ENCODE results near the gene CBL. TPM values are rescaled to one million over a fixed set of nuclear protein-coding genes. Genes with fewer than 3 reads are reported as not detected.

Gene CBL
- total and polyA plus RNA-seq, 2 experiments from 2014 or later, result 31.6 to 67.6 TPM

DNA sequence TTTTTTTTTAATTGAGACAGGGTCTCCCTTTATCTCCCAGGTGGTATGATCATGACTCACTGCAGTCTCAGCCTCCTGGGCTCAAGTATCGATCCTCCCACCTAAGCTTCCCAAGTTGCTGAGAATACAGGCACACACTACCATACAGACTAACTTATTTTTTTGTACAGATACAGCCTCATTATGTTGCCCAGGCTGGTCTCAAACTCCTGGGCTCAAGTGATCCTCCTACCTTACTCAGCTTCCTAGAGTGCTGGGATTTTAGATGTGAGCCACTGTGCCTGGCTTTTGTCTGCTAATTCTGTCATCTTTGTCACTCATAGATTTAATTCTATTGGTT lies 43.5 kb downstream of the CBL start:
- Mint-ChIP-seq H3K9me3 (no peaks in the 10 kb centered on the region), H3K36me3 (ENCODE audit: low read depth) (peaks cover 28% of the 10 kb centered on the region), H3K4me3 (no peak overlapping the region), H3K27ac (no peak overlapping the region), H3K4me1 (no peaks in the 10 kb centered on the region), H3K27me3 (ENCODE audit: insufficient read depth, low read depth, poor library complexity) (peaks cover 2% of the 10 kb centered on the region)
- no peak overlapping the region for H2AFZ ChIP-seq
- H4K20me1 ChIP-seq (replicated peaks; ENCODE audit: insufficient read depth), result peaks cover 22% of the 10 kb centered on the region
- DNase-seq (ENCODE audit: low spot score), result no peak
- TF ChIP-seq JUNB (IDR thresholded peaks at IDR 0.05; ENCODE audit: unreplicated experiment) (no peak), ZNF114 (CRISPR knock-in tag; IDR thresholded peaks at IDR 0.05) (no peak)
- ATAC-seq, result no peak
- H3K4me3 ChIP-seq, result no peak overlapping the region
- H3K36me3 ChIP-seq (ENCODE audit: insufficient read depth), result no peaks in the 10 kb centered on the region
- H3K79me2 ChIP-seq (replicated peaks; ENCODE audit: insufficient read depth), result peaks cover 92% of the 10 kb centered on the region
- no peaks in the 10 kb centered on the region for H3K27me3 ChIP-seq (ENCODE audit: insufficient read depth)
- no peaks in the 10 kb centered on the region for H3K4me1 ChIP-seq (ENCODE audit: insufficient read depth)
- H3K4me2 ChIP-seq, result no peak overlapping the region
- no peak overlapping the region for H3K27ac ChIP-seq (ENCODE audit: low read depth)
- H3K9me2 ChIP-seq (ENCODE audit: insufficient read depth), result no peaks in the 10 kb centered on the region
- H3F3A ChIP-seq (replicated peaks; ENCODE audit: low read depth), result no peaks in the 10 kb centered on the region

DNA sequence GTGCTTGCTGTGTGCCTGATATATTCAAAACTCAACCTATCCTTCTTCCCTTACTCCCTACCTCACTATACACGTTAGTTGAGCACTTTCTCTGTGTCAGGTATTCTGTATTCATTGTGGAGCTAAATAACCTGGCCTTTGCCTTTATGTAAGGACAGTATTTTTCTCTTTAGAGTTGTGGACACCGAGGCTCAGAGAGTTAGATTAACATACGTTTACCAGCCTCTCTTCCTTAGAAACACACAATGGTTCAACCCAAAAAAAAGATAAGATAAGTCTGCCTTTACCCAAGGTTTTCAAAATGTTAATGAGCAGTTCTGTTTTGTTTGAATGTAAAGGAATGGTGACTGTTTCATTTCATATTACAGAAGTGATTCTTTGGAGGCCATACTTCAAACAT lies 45.0 kb downstream of the CBL start:
- no peak overlapping the region for H3K27ac ChIP-seq (ENCODE audit: low read depth)

DNA sequence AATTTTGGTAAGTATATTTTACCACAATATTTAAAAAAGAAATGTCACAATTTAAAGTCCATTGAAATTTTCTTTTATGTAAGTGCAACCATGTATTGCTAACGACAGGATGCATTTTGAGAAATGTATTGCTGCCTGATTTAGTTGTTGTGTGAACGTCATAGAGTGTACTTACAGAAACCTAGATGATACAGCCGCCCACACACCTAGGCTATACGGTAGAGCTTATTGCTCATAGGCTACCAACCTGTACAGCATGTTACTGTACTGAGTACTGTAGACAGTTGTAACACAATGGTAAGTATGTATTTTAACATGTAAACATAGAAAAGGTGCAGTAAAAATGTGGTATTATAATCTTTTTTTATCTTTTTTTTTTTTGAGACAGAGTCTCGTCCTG lies 48.1 kb downstream of the CBL start:
- ATAC-seq (no peak), DNase-seq (ENCODE audit: low spot score) (no peak)
- no peaks in the 10 kb centered on the region for H3F3A ChIP-seq (replicated peaks; ENCODE audit: low read depth)
- no peak overlapping the region for H2AFZ ChIP-seq
- H3K4me1 ChIP-seq (ENCODE audit: insufficient read depth), result peaks cover 20% of the 10 kb centered on the region
- H3K36me3 Mint-ChIP-seq (ENCODE audit: low read depth), result peaks cover 22% of the 10 kb centered on the region
- H3K27me3 ChIP-seq (ENCODE audit: insufficient read depth), result no peaks in the 10 kb centered on the region
- H3K4me3 Mint-ChIP-seq, result no peak overlapping the region
- H3K9me3 Mint-ChIP-seq, result no peaks in the 10 kb centered on the region
- peaks cover 92% of the 10 kb centered on the region for H3K79me2 ChIP-seq (replicated peaks; ENCODE audit: insufficient read depth)
- H3K4me1 Mint-ChIP-seq, result peaks cover 21% of the 10 kb centered on the region
- H3K27ac Mint-ChIP-seq, result no peak overlapping the region
- peaks cover 2% of the 10 kb centered on the region for H3K27me3 Mint-ChIP-seq (ENCODE audit: insufficient read depth, low read depth, poor library complexity)
- H4K20me1 ChIP-seq (replicated peaks; ENCODE audit: insufficient read depth), result peaks cover 34% of the 10 kb centered on the region
- no peaks in the 10 kb centered on the region for H3K9me2 ChIP-seq (ENCODE audit: insufficient read depth)
- no peak overlapping the region for H3K4me2 ChIP-seq
- H3K36me3 ChIP-seq (ENCODE audit: insufficient read depth), result no peaks in the 10 kb centered on the region
- H3K4me3 ChIP-seq, result no peak overlapping the region
- H3K27ac ChIP-seq (ENCODE audit: low read depth), result no peak overlapping the region
- TF ChIP-seq ZNF331 (CRISPR knock-in tag; IDR thresholded peaks at IDR 0.05; ENCODE audit: low read depth) (no peak), JUNB (IDR thresholded peaks at IDR 0.05; ENCODE audit: unreplicated experiment) (no peak)
- TF ChIP-seq, protein P1, sequence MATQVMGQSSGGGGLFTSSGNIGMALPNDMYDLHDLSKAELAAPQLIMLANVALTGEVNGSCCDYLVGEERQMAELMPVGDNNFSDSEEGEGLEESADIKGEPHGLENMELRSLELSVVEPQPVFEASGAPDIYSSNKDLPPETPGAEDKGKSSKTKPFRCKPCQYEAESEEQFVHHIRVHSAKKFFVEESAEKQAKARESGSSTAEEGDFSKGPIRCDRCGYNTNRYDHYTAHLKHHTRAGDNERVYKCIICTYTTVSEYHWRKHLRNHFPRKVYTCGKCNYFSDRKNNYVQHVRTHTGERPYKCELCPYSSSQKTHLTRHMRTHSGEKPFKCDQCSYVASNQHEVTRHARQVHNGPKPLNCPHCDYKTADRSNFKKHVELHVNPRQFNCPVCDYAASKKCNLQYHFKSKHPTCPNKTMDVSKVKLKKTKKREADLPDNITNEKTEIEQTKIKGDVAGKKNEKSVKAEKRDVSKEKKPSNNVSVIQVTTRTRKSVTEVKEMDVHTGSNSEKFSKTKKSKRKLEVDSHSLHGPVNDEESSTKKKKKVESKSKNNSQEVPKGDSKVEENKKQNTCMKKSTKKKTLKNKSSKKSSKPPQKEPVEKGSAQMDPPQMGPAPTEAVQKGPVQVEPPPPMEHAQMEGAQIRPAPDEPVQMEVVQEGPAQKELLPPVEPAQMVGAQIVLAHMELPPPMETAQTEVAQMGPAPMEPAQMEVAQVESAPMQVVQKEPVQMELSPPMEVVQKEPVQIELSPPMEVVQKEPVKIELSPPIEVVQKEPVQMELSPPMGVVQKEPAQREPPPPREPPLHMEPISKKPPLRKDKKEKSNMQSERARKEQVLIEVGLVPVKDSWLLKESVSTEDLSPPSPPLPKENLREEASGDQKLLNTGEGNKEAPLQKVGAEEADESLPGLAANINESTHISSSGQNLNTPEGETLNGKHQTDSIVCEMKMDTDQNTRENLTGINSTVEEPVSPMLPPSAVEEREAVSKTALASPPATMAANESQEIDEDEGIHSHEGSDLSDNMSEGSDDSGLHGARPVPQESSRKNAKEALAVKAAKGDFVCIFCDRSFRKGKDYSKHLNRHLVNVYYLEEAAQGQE (IDR thresholded peaks at IDR 0.05; ENCODE audit: unreplicated experiment), result no peak

More for the DNA sequence above, 45.0 kb downstream of the CBL start:
- Mint-ChIP-seq H3K36me3 (ENCODE audit: low read depth) (peaks cover 27% of the 10 kb centered on the region), H3K27ac (no peak overlapping the region), H3K4me1 (no peaks in the 10 kb centered on the region), H3K9me3 (no peaks in the 10 kb centered on the region), H3K4me3 (no peak overlapping the region), H3K27me3 (ENCODE audit: insufficient read depth, low read depth, poor library complexity) (peaks cover 2% of the 10 kb centered on the region)
- ATAC-seq, result no peak
- DNase-seq (ENCODE audit: low spot score), result no peak
- Histone ChIP-seq H3K9me2 (ENCODE audit: insufficient read depth) (no peaks in the 10 kb centered on the region), H4K20me1 (replicated peaks; ENCODE audit: insufficient read depth) (peaks cover 24% of the 10 kb centered on the region), H3K36me3 (ENCODE audit: insufficient read depth) (no peaks in the 10 kb centered on the region), H3K4me1 (ENCODE audit: insufficient read depth) (no peaks in the 10 kb centered on the region), H3K27me3 (ENCODE audit: insufficient read depth) (no peaks in the 10 kb centered on the region), H3K4me2 (no peak overlapping the region), H3K4me3 (no peak overlapping the region), H3F3A (replicated peaks; ENCODE audit: low read depth) (no peaks in the 10 kb centered on the region), H3K79me2 (replicated peaks; ENCODE audit: insufficient read depth) (peaks cover 92% of the 10 kb centered on the region), H2AFZ (no peak overlapping the region)
- TF ChIP-seq STAT1 (IDR thresholded peaks at IDR 0.05; ENCODE audit: unreplicated experiment) (no peak), POLR2AphosphoS5 (IDR thresholded peaks at IDR 0.05; ENCODE audit: low read depth) (no peak)
- TF ChIP-seq, protein P2, sequence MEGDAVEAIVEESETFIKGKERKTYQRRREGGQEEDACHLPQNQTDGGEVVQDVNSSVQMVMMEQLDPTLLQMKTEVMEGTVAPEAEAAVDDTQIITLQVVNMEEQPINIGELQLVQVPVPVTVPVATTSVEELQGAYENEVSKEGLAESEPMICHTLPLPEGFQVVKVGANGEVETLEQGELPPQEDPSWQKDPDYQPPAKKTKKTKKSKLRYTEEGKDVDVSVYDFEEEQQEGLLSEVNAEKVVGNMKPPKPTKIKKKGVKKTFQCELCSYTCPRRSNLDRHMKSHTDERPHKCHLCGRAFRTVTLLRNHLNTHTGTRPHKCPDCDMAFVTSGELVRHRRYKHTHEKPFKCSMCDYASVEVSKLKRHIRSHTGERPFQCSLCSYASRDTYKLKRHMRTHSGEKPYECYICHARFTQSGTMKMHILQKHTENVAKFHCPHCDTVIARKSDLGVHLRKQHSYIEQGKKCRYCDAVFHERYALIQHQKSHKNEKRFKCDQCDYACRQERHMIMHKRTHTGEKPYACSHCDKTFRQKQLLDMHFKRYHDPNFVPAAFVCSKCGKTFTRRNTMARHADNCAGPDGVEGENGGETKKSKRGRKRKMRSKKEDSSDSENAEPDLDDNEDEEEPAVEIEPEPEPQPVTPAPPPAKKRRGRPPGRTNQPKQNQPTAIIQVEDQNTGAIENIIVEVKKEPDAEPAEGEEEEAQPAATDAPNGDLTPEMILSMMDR (conservative IDR thresholded peaks at IDR 0.05; ENCODE audit: low read depth in 2 of 2), result no peak

All from GM23338 (cell line).